Measurements from ENCODE around the gene PPP1R36.
"Not testable (repeated sequence)": the region's sequence is repeated elsewhere in the genome, so short reads cannot be mapped to it uniquely, and the experiment has no call there.

The PPP1R36 gene

DNA sequence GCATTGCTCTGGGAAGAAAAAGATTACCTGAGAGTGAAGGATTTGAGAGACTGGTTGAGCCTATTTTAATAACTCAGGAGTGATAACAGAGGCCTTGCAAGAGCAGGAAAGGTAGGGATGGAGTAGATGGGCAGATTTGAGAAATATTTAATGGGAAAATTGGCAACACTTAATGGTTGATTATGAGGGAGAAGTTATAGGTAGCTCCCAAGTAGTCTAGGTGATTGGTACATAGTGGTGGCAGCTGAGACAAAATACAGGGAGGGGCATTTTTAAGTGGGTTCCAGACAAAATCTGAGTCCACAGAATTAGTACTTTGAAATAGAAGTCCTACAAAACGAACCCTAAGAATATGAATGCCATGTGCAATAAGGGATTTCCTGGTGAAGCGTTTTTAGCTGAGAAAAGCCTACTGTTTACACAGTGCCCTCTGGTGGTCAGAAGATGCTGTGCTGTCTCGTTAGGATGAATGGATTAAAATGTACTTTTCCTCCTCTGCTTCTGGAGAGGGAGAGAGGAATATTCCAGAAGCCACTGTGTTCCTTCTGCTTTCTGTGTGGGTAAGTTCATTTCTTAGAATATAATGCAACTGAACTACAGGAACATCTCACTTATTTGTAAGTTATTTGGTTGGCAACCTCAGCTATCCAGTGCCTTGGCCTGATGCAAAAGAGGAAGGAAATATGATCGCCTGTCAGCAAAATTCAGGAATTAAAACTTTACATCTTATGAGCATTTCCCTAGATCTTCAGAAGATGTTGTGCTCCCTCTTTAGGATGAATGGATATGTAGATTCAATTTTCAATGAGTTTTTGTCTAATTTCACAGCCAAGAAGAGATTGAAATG is 38.7 kb upstream of the PPP1R36 start:
- TF ChIP-seq, protein P1, sequence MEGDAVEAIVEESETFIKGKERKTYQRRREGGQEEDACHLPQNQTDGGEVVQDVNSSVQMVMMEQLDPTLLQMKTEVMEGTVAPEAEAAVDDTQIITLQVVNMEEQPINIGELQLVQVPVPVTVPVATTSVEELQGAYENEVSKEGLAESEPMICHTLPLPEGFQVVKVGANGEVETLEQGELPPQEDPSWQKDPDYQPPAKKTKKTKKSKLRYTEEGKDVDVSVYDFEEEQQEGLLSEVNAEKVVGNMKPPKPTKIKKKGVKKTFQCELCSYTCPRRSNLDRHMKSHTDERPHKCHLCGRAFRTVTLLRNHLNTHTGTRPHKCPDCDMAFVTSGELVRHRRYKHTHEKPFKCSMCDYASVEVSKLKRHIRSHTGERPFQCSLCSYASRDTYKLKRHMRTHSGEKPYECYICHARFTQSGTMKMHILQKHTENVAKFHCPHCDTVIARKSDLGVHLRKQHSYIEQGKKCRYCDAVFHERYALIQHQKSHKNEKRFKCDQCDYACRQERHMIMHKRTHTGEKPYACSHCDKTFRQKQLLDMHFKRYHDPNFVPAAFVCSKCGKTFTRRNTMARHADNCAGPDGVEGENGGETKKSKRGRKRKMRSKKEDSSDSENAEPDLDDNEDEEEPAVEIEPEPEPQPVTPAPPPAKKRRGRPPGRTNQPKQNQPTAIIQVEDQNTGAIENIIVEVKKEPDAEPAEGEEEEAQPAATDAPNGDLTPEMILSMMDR (IDR thresholded peaks at IDR 0.05; ENCODE audit: borderline replicate concordance, insufficient read depth, low read depth, low read length), result peak; percentile 83
- no peak overlapping the region for H3K4me3 ChIP-seq (ENCODE audit: low read depth, low read length)

DNA sequence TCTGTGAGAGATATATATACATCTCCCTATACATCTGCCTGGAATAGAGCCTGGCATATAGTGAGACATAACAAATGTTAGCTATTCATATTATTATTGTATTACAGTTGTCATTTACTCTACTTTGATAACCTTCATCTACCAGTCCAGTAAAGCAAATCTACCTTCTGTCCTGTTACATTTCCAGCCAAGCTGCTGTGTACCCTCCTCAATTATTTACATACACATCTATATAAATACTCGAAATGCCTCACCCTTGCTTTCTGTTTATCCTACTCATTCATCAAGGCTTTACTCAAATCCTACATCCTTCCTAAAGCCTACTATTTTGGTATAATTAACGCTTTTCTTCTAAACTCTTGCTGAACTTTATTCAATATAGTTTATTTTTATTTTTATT is 36.5 kb upstream of the PPP1R36 start:
- TF ChIP-seq, protein P1 (IDR thresholded peaks at IDR 0.05; ENCODE audit: borderline replicate concordance, insufficient read depth, low read depth, low read length), result no peak
- H3K4me3 ChIP-seq (ENCODE audit: low read depth, low read length), result no peak overlapping the region

DNA sequence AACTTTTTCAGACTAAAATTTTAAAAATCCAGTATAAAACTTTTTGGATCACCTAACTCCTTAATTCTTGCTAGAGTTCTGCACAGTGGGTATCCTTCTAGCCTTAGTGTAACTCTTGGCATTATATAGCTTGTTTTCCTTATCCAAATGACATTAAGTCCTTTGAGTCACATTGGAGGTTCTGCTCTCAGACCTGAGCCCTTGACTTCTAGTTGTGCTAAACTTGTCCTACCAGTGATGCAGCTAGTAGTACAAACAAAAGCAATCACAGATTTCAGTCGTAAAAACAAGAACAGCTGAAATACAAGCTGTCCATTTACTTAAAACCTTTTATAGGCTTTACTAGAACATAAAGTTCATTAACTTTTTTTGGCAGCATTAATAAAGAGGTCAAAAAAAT is 34.7 kb upstream of the PPP1R36 start:
- TF ChIP-seq, protein P1 (IDR thresholded peaks at IDR 0.05; ENCODE audit: borderline replicate concordance, insufficient read depth, low read depth, low read length), result no peak

DNA sequence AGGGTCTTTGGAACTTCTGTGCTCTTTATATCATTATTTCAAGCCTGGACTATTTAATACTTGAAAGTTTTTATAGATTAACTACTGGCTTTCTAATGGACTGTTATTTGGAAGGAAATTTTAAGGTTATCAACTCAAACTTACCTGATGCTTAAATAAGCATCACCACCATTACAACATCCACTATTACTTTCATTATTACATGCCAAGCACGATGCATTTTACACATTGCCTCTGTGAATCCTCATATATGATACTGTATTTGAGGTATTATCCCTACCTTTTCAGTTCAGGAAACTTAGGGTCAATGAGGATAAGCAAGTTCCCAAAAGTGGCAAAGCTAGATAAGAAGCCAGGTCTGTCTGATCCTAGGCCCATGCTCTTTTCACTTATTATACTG is 32.8 kb upstream of the PPP1R36 start:
- H3K4me3 ChIP-seq (ENCODE audit: low read depth, low read length), result no peak overlapping the region
- TF ChIP-seq, protein P1 (IDR thresholded peaks at IDR 0.05; ENCODE audit: borderline replicate concordance, insufficient read depth, low read depth, low read length), result no peak

More for the DNA sequence above, 34.7 kb upstream of the PPP1R36 start:
- H3K4me3 ChIP-seq (ENCODE audit: low read depth, low read length), result no peak overlapping the region

DNA sequence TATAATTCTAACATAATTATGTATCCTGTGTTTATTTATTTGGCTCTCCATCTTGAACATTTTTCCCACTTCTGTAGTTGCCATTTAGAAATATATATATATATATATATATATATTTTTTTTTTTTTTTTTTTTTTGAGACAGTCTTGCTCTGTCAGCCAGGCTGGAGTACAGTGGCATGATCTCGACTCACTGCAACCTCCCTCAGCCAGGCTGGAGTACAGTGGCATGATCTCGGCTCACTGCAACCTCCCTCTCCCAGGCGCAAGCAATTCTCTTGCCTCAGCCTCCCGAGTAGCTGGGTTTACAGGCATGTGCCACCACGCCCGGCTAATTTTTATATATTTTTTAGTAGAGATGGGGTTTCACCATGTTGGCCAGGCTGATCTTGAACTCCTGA is 32.1 kb upstream of the PPP1R36 start:
- not testable (repeated sequence) for H3K4me3 ChIP-seq (ENCODE audit: low read depth, low read length)

DNA sequence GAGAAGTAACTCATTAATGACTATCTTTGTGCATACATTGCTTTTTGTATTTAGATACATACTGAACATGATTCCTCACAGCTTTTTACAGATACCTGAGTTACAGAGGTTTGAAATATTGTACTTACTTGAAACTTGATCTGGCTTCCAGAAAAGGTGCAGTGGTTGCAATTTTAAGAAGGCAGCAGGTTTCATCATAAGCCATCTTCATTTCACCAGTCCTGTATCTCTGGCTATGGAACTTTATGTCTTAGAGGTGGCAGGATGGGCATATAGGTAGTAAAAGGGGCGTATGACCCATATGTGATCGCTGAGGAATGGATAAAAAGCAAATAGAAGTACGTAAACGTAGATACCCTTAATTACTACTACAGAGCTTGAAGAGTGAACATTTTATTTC is 31.5 kb upstream of the PPP1R36 start:
- no peak overlapping the region for H3K4me3 ChIP-seq (ENCODE audit: low read depth, low read length)
- TF ChIP-seq, protein P1 (IDR thresholded peaks at IDR 0.05; ENCODE audit: borderline replicate concordance, insufficient read depth, low read depth, low read length), result no peak

DNA sequence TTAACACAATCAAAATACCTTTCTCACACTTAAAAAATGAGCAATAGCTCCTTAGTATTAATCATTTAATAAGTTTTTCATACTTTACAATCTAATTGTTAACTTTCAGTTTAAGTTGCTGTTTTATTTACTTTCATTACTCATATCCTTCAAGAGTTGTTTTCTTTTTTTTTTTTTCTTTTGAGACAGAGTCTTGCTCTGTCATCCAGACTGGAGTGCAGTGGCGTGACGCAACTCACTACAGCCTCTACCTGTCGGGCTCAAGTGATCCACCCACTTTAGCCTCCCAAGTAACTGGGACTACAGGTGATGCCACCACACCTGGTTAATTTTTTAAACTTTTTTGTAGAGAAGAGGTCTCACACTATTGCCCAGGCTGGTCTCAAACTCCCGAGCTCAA is 29.1 kb upstream of the PPP1R36 start:
- no peak overlapping the region for H3K4me3 ChIP-seq (ENCODE audit: low read depth, low read length)
- TF ChIP-seq, protein P1 (IDR thresholded peaks at IDR 0.05; ENCODE audit: borderline replicate concordance, insufficient read depth, low read depth, low read length), result no peak

Measured in GM12875 (cell line).